ENCODE results near the gene MINDY1. TPM values are rescaled to one million over a fixed set of nuclear protein-coding genes. Genes with fewer than 3 reads are reported as not detected.

Gene MINDY1
- total RNA-seq, 1 donor from 2014 or later, result 30.9 TPM

GRCh38 chr1:150981805-150982712, 24.6 kb downstream of the MINDY1 start, which contains the start of gene ANXA9:
TSS of gene ANXA9 (plus strand) at chr1:150982292. CDS start at chr1:150983106, 814 bp downstream.
- H3K27ac Mint-ChIP-seq, result peak within 1 kb of the TSS; percentile 90
- no peak within 1 kb of the TSS for H3K4me3 Mint-ChIP-seq
- no peaks in the 10 kb centered on the region for H3K9me3 Mint-ChIP-seq
- H3K27me3 Mint-ChIP-seq (ENCODE audit: low read depth), result no peaks in the 10 kb centered on the region
- DNase-seq (ENCODE audit: low spot score in 2 of 2, unreplicated experiment in 2 of 2), result no peak
- TF ChIP-seq CTCF (IDR thresholded peaks at IDR 0.05; ENCODE audit: unreplicated experiment), result no peak
- peaks cover 20% of the 10 kb centered on the region for H3K4me1 Mint-ChIP-seq
- no peaks in the 10 kb centered on the region for H3K36me3 Mint-ChIP-seq

GRCh38 chr1:150981177-150981804, 25.4 kb downstream of the MINDY1 start:
- no peak for TF ChIP-seq CTCF (IDR thresholded peaks at IDR 0.05; ENCODE audit: unreplicated experiment)
- no peak for DNase-seq (ENCODE audit: low spot score in 2 of 2, unreplicated experiment in 2 of 2)
- Mint-ChIP-seq H3K27ac (peak overlapping the region; percentile 90), H3K9me3 (no peaks in the 10 kb centered on the region), H3K4me3 (no peak overlapping the region), H3K4me1 (peaks cover 23% of the 10 kb centered on the region), H3K36me3 (no peaks in the 10 kb centered on the region), H3K27me3 (ENCODE audit: low read depth) (no peaks in the 10 kb centered on the region)

GRCh38 chr1:150979092-150980056, 27.3 kb downstream of the MINDY1 start:
- H3K27ac Mint-ChIP-seq, result no peak overlapping the region
- H3K36me3 Mint-ChIP-seq, result no peaks in the 10 kb centered on the region
- H3K27me3 Mint-ChIP-seq (ENCODE audit: low read depth), result no peaks in the 10 kb centered on the region
- TF ChIP-seq CTCF (IDR thresholded peaks at IDR 0.05; ENCODE audit: unreplicated experiment), result peak; percentile 99
- no peak overlapping the region for H3K4me3 Mint-ChIP-seq
- no peaks in the 10 kb centered on the region for H3K9me3 Mint-ChIP-seq
- H3K4me1 Mint-ChIP-seq, result peaks cover 23% of the 10 kb centered on the region
- DNase-seq (ENCODE audit: low spot score in 2 of 2, unreplicated experiment in 2 of 2), result peak; percentile 78 to 92

GRCh38 chr1:150976879-150977694, 29.6 kb downstream of the MINDY1 start:
- H3K4me3 Mint-ChIP-seq, result peak overlapping the region; percentile 70
- H3K4me1 Mint-ChIP-seq, result peaks cover 33% of the 10 kb centered on the region
- no peak for DNase-seq (ENCODE audit: low spot score in 2 of 2, unreplicated experiment in 2 of 2)
- H3K27ac Mint-ChIP-seq, result peak overlapping the region; percentile 7
- H3K36me3 Mint-ChIP-seq, result no peaks in the 10 kb centered on the region
- H3K9me3 Mint-ChIP-seq, result no peaks in the 10 kb centered on the region
- H3K27me3 Mint-ChIP-seq (ENCODE audit: low read depth), result no peaks in the 10 kb centered on the region
- no peak for TF ChIP-seq CTCF (IDR thresholded peaks at IDR 0.05; ENCODE audit: unreplicated experiment)
